Transverse colon (tissue), 4 donors: Measurements from ENCODE around the gene DNAAF3. TPM values are rescaled to one million over a fixed set of nuclear protein-coding genes. Genes with fewer than 3 reads are reported as not detected.

Source experiments
- DNase-seq: peaks from one replicate; pipeline ENCODE4 v3.0.0-alpha.2; 2019
- H3K27ac ChIP-seq, 4 donors: fragments of 200-600 bp; sonication (generic); 2 replicates each; pipeline ENCODE4 v1.5.1; 2016 to 2018; ENCODE audit warnings: inconsistent platforms in 4 of 4
- H3K27me3 ChIP-seq: fragments of 200-600 bp; sonication (generic); 2 replicates; pipeline ENCODE4 v1.5.1; 2017; ENCODE audit warnings: inconsistent platforms
- H3K36me3 ChIP-seq, 4 donors: fragments of 200-600 bp; sonication (generic); 2 replicates each; pipeline ENCODE4 v1.5.1; 2017 to 2019; ENCODE audit warnings: inconsistent platforms in 4 of 4
- H3K4me1 ChIP-seq, 4 donors: fragments of 200-600 bp; sonication (generic); 2 replicates each; pipeline ENCODE4 v1.5.1; 2017 to 2020; ENCODE audit warnings: inconsistent platforms in 4 of 4
- H3K4me3 ChIP-seq, 4 donors: fragments of 200-600 bp; sonication (generic); 1 replicate in 1 of 4; 2 replicates in 3 of 4; pipeline versions ENCODE4 v1.5.1 to v1.6.1; 2017 to 2019; ENCODE audit warnings: inconsistent platforms in 4 of 4
- H3K9me3 ChIP-seq, 2 donors: fragments of 200-600 bp; sonication (generic); 2 replicates each; pipeline ENCODE4 v1.5.1; 2017 to 2019; ENCODE audit warnings: inconsistent platforms in 2 of 2
- CTCF ChIP-seq, 5 experiments: fragments of 200-600 bp in 3 of 5; fragments of 450-650 bp in 2 of 5; sonication (generic) in 3 of 5; IDR thresholded peaks; 1 replicate in 2 of 5; 2 replicates in 3 of 5; pipeline ENCODE4 v1.5.1; 2016 to 2017; ENCODE audit warnings: antibody characterized with exemption in 5 of 5, inconsistent platforms in 3 of 5, mild to moderate bottlenecking in 2 of 5, moderate library complexity in 1 of 5
- EP300 ChIP-seq: sonication (generic); formaldehyde crosslinking; IDR thresholded peaks from one replicate; pipeline ENCODE4 v1.6.1; 2017; ENCODE audit warnings: antibody characterized with exemption, low read depth
- POLR2A ChIP-seq: fragments of 450-650 bp; IDR thresholded peaks from one replicate; pipeline ENCODE4 v1.6.1; 2016; ENCODE audit warnings: antibody characterized with exemption, mild to moderate bottlenecking, moderate library complexity
- POLR2AphosphoS5 ChIP-seq, 3 donors: sonication (generic); formaldehyde crosslinking; IDR thresholded peaks; one replicate each; pipeline ENCODE4 v1.6.1; 2016; ENCODE audit warnings: antibody characterized with exemption in 3 of 3
- WGBS, 2 donors: methylation state at CpG; one replicate each; pipeline ENCODE4 v1.1.5; 2018; ENCODE audit warnings: low coverage in 1 of 2; 5-methylcytosine and 5-hydroxymethylcytosine counted together
- in situ Hi-C, 4 donors: fragments of 200-750 bp; cut with MboI; loops; one replicate each; pipeline versions ENCODE4 v1.15.0 to v1.15.1; 2017; ENCODE audit warnings: low sequenced_read_pairs in 3 of 4, low pct_ligation_motif_present in 1 of 4, low pct_unique_long_range_greater_than_20kb in 1 of 4
- intact Hi-C: fragments of 100-400 bp; cut with DNase I; formaldehyde crosslinking; loops from one replicate; pipeline ENCODE4 v1.15.1; 2023; ENCODE audit warnings: low total_unique reads
- total RNA-seq, 4 donors: library from RNA; depleted of rRNA; stranded (reverse); fragments of >200 nt; gene quantifications; one replicate each; pipeline ENCODE4 v1.1.0, GENCODE V29; 2016

Gene DNAAF3
- total RNA-seq, 4 donors from 2014 or later = 0.40 to 0.41 TPM; not detected in 2

DNA sequence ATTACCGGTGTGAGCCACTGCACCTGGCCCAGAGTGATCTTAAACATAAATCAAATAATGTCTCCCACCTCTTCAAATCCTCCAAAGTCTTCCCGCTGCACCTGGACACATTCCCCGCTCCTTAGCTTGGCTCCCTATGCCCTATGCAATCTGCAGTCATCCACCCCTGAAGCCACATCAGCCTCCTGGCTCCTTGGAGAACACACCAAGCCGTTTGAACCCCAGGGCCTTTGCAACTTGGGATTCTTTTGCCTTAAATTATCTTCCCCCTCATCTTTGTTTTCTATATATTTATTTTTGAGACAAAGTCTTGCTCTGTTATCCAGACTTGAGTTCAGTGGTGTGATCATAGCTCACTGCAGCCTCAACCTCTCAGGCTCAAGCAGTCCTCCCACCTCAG, 2.7 kb upstream of the DNAAF3 start:
- 67 to 69% methylated on average over 3 to 4 of the region's 4 CpGs for WGBS, 2 donors
- H3K9me3 ChIP-seq = no peaks in the 10 kb centered on the region
- TF ChIP-seq CTCF (IDR thresholded peaks at IDR 0.05) = no peak
- TF ChIP-seq POLR2AphosphoS5 (IDR thresholded peaks at IDR 0.05) = no peak
- TF ChIP-seq POLR2A = no peak
- TF ChIP-seq EP300 = no peak
- H3K4me1 ChIP-seq = peaks cover 7 to 22% (median 12%) of the 10 kb centered on the region in 4 donors
- in situ Hi-C loops (no loop called here), intact Hi-C loops (no loop called here)
- H3K4me3 ChIP-seq = no peak overlapping the region
- no peak overlapping the region for H3K27ac ChIP-seq
- peaks cover 89% of the 10 kb centered on the region for H3K27me3 ChIP-seq
- DNase-seq = no peak
- no peaks in the 10 kb centered on the region for H3K36me3 ChIP-seq

- H3K36me3 ChIP-seq = no peaks in the 10 kb centered on the region
- H3K27ac ChIP-seq = peak overlapping the region in 2 of 4 donors; percentile 8 to 10
- 4% methylated on average over 30 of the region's 34 CpGs; no CpG with 5 or more reads in 1 of the 2 donors for WGBS, 2 donors
- H3K4me3 ChIP-seq = peak overlapping the region; percentile 14 to 50 (median 28)
- in situ Hi-C loops (no loop called here), intact Hi-C loops (no loop called here)
- peaks cover 0 to 11% (median 3%) of the 10 kb centered on the region in 4 donors for H3K4me1 ChIP-seq
- H3K9me3 ChIP-seq = no peaks in the 10 kb centered on the region
- no peak for TF ChIP-seq POLR2AphosphoS5 (IDR thresholded peaks at IDR 0.05)
- no peak for TF ChIP-seq POLR2A
- TF ChIP-seq EP300 = no peak
- peak in 3 of 5 experiments; percentile 25 to 44 (median 32) for TF ChIP-seq CTCF (IDR thresholded peaks at IDR 0.05)
- H3K27me3 ChIP-seq = peaks cover 85% of the 10 kb centered on the region
- peak; percentile 68 for DNase-seq
Measured at GRCh38 chr19:55165952-55166529, 372 bp downstream of the DNAAF3 start.

DNA sequence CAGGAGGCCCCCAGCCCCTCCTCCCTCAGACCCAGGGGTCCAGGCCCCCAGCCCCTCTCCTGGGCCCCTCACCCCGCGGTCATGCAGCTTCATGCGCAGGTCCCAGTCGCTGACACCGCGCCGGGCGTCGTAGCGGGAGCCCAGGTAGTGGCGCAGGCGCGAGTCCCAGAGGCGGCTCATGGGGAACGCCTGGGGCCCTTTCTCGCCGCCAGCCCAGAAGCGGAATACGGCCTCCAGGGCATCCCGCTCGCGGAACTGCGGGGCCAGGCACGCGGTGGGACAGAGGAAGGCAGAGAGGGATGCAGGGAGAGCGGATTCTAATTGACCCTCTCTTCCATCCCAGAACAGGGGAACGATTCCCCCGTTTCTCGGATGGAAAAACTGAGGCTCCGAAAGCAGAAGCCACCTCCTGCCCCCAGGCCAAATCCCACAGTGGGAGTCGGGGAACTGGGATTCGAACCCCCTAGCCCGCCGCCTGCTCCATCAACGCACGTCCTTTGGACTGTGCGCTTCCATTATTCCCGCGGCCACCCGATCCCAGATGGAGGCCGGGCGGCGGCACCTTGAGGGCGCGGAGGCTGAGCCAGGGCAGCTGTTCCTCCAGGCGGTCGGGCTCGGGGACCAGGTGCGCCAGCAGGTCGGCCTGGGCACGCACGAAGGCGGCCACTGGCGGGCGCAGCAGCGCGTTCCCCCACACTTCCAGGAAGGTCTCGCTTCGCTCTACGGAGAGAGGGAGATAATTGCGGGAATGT, 4.7 kb downstream of the DNAAF3 start:
- 42% methylated on average over 59 of the region's 61 CpGs; no CpG with 5 or more reads in 1 of the 2 donors for WGBS, 2 donors
- Histone ChIP-seq H3K4me1 (peaks cover 0 to 8% (median 3%) of the 10 kb centered on the region in 4 donors), H3K27me3 (peaks cover 86% of the 10 kb centered on the region), H3K36me3 (no peaks in the 10 kb centered on the region), H3K9me3 (no peaks in the 10 kb centered on the region), H3K27ac (no peak overlapping the region), H3K4me3 (no peak overlapping the region)
- intact Hi-C loops = no loop called here
- TF ChIP-seq POLR2A (no peak), CTCF (IDR thresholded peaks at IDR 0.05) (no peak), POLR2AphosphoS5 (IDR thresholded peaks at IDR 0.05) (no peak), EP300 (no peak)
- in situ Hi-C loops = no loop called here
- no peak for DNase-seq

GRCh38 chr19:55160986-55161365, 5.4 kb downstream of the DNAAF3 start:
- 53% methylated on average over 22 of the region's 32 CpGs; no CpG with 5 or more reads in 1 of the 2 donors for WGBS, 2 donors
- Histone ChIP-seq H3K27me3 (peaks cover 90% of the 10 kb centered on the region), H3K36me3 (no peaks in the 10 kb centered on the region), H3K4me3 (no peak overlapping the region), H3K4me1 (peaks cover 0 to 15% (median 4%) of the 10 kb centered on the region in 4 donors), H3K9me3 (no peaks in the 10 kb centered on the region), H3K27ac (no peak overlapping the region)
- DNase-seq = no peak
- in situ Hi-C loops = no loop called here
- intact Hi-C loops = no loop called here
- no peak for TF ChIP-seq CTCF (IDR thresholded peaks at IDR 0.05)
- TF ChIP-seq EP300 = no peak
- no peak for TF ChIP-seq POLR2AphosphoS5 (IDR thresholded peaks at IDR 0.05)
- no peak for TF ChIP-seq POLR2A
